NB4 (cell line): ENCODE results near the gene CLINT1.
"Not testable (repeated sequence)": the region's sequence is repeated elsewhere in the genome, so short reads cannot be mapped to it uniquely, and the experiment has no call there.

Experiments used
- DNase-seq: peaks from one replicate; pipeline ENCODE4 v3.0.0; 2010; ENCODE audit warnings: low read depth
- H3K4me3 ChIP-seq: one replicate; pipeline ENCODE4 v1.5.1; 2011; ENCODE audit warnings: mild to moderate bottlenecking, low read depth, low read length, moderate library complexity
- CTCF ChIP-seq: IDR thresholded peaks from one replicate; pipeline ENCODE4 v1.5.1; 2012; ENCODE audit warnings: low read depth, low read length
- MYC ChIP-seq: IDR thresholded peaks from 2 replicates; pipeline ENCODE4 v1.6.1; 2011; ENCODE audit warnings: low read depth, low read length
- POLR2A ChIP-seq: IDR thresholded peaks from 2 replicates; pipeline ENCODE4 v1.6.1; 2011; ENCODE audit warnings: mild to moderate bottlenecking; ENCODE audit not compliant: insufficient read length; ENCODE audit errors: extremely low read depth
- TF ChIP-seq, protein P1 (sequence below): IDR thresholded peaks from 2 replicates; pipeline ENCODE4 v1.6.1; 2011; ENCODE audit warnings: low read depth, low read length

The CLINT1 gene

GRCh38 chr5:157860898-157861890, 2.2 kb upstream of the CLINT1 start:
- TF ChIP-seq, protein P1, sequence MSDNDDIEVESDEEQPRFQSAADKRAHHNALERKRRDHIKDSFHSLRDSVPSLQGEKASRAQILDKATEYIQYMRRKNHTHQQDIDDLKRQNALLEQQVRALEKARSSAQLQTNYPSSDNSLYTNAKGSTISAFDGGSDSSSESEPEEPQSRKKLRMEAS: no peak
- no peak for TF ChIP-seq POLR2A
- TF ChIP-seq MYC: no peak
- no peak for TF ChIP-seq CTCF
- no peak overlapping the region for H3K4me3 ChIP-seq
- no peak for DNase-seq

- no peak for DNase-seq
- no peak for TF ChIP-seq POLR2A
- TF ChIP-seq, protein P1: no peak
- no peak for TF ChIP-seq MYC
- no peak for TF ChIP-seq CTCF
- peak overlapping the region; percentile 17 for H3K4me3 ChIP-seq
These were observed 256 bp upstream of the CLINT1 start for GRCh38 chr5:157859227-157859575.

DNA sequence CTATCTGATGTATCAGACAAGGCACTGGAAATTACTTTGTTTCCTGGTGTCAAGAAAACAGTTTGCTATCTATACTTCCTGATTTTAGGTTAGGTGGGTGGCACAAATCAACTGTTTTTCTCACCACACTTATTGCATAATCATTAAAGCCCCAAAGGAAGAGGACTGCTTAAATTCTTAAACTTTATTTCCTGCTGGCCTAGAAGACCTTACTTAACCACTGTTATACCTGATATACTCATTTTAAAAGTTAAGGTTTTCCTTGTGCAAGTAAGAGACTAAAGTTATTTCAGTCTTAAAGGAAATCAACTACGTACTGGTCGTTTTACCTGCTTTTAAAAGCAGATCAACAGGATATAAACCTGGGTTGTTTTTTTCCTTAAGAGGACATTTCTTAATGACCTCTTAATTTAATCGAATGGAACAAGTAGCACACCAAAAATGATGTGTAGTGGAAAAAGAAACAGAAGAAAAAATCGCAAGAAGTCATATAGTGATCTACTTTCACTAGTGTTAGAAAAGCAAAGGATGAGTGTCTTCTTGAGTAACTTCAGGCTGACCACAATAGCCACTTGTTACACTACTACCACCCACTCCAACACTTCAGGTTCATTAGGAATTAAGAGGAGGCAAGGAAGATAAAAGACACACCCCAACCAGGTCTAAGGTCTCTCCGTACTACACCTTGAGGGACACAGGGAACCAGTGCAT, 974 bp downstream of the CLINT1 start:
- H3K4me3 ChIP-seq: peak overlapping the region; percentile 92
- TF ChIP-seq, protein P1: peak; percentile 26; the same call in 1 of the 2 replicates
- TF ChIP-seq CTCF (no peak), POLR2A (no peak), MYC (peak; percentile 21; the same call in 1 of the 2 replicates)
- DNase-seq: peak; percentile 84

DNA sequence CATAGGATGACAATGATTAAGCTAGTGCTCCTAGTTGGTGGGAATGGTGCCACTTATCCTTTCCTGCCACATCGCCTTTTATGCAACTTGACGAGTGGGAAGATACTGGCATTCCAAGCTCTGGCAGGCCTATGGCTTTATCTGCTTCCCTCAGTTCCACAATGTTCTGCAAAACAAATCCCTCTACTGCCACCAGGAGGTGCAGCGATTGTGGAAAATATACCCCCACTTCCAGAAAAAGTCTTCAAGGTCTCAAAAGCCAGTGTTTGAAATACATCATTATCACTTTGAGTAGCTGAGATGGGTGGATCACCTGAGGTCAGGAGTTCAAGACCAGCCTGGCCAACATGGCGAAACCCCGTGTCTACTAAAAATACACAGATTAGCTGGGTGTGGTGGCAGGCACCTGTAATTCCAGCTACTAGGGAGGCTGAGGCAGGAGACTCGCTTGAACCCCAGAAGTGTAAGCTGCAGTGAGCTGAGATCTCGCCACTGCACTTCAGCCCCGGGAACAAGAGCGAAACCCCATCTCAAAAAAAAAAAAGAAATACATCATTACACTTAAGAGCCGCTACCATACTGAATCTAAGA, 3.4 kb downstream of the CLINT1 start:
- peak overlapping the region; percentile 92 for H3K4me3 ChIP-seq
- no peak for TF ChIP-seq MYC
- peak; percentile 44 for TF ChIP-seq CTCF
- peak; percentile 50 for DNase-seq

GRCh38 chr5:157853365-157853764, 5.6 kb downstream of the CLINT1 start:
- not testable (repeated sequence) for H3K4me3 ChIP-seq, DNase-seq

- no peak for DNase-seq
- no peak for TF ChIP-seq CTCF
- TF ChIP-seq MYC: no peak
- no peak for TF ChIP-seq POLR2A
- TF ChIP-seq, protein P1: no peak
- no peak overlapping the region for H3K4me3 ChIP-seq
These were observed 12.9 kb downstream of the CLINT1 start for GRCh38 chr5:157845914-157846598.
